Measurements from ENCODE around the gene TSHR.

The TSHR gene

GRCh38 chr14:80978403-80978802 is 23.0 kb downstream of the TSHR start:
- TF ChIP-seq CTCF (conservative IDR thresholded peaks at IDR 0.05; ENCODE audit: control insufficient read depth, insufficient read depth, low read depth, low read length): no peak
- no peak overlapping the region for H3K4me3 ChIP-seq (ENCODE audit: control insufficient read depth, low read depth, low read length)
- DNase-seq (ENCODE audit: low read depth): no peak

- H3K4me3 ChIP-seq (ENCODE audit: control insufficient read depth, low read depth, low read length): no peak overlapping the region
- no peak for TF ChIP-seq CTCF (conservative IDR thresholded peaks at IDR 0.05; ENCODE audit: control insufficient read depth, insufficient read depth, low read depth, low read length)
- no peak for DNase-seq (ENCODE audit: low read depth)
Measured at GRCh38 chr14:80979951-80980350, 24.5 kb downstream of the TSHR start.

- TF ChIP-seq CTCF (conservative IDR thresholded peaks at IDR 0.05; ENCODE audit: control insufficient read depth, insufficient read depth, low read depth, low read length): no peak
- H3K4me3 ChIP-seq (ENCODE audit: control insufficient read depth, low read depth, low read length): no peak overlapping the region
- no peak for DNase-seq (ENCODE audit: low read depth)
Measured at GRCh38 chr14:80981156-80981555, 25.7 kb downstream of the TSHR start.

- DNase-seq (ENCODE audit: low read depth): no peak
- H3K4me3 ChIP-seq (ENCODE audit: control insufficient read depth, low read depth, low read length): no peak overlapping the region
- TF ChIP-seq CTCF (conservative IDR thresholded peaks at IDR 0.05; ENCODE audit: control insufficient read depth, insufficient read depth, low read depth, low read length): no peak
Measured at GRCh38 chr14:80981673-80982072, 26.3 kb downstream of the TSHR start.

GRCh38 chr14:80982711-80983110 is 27.3 kb downstream of the TSHR start:
- H3K4me3 ChIP-seq (ENCODE audit: control insufficient read depth, low read depth, low read length): no peak overlapping the region
- TF ChIP-seq CTCF (conservative IDR thresholded peaks at IDR 0.05; ENCODE audit: control insufficient read depth, insufficient read depth, low read depth, low read length): no peak
- no peak for DNase-seq (ENCODE audit: low read depth)

- TF ChIP-seq CTCF (conservative IDR thresholded peaks at IDR 0.05; ENCODE audit: control insufficient read depth, insufficient read depth, low read depth, low read length): peak; percentile 99
- DNase-seq (ENCODE audit: low read depth): peak; percentile 79
- no peak overlapping the region for H3K4me3 ChIP-seq (ENCODE audit: control insufficient read depth, low read depth, low read length)
Measured at GRCh38 chr14:80987235-80988032, 32.0 kb downstream of the TSHR start.
